Epithelial cell of proximal tubule (primary cell): Measurements from ENCODE around the gene PLXNA4. TPM values are rescaled to one million over a fixed set of nuclear protein-coding genes. Genes with fewer than 3 reads are reported as not detected.

Experiments
- DNase-seq: peaks from one replicate; pipeline ENCODE4 v3.0.0-alpha.2; 2011; ENCODE audit warnings: low read depth
- H3K4me3 ChIP-seq: 2 replicates; pipeline ENCODE4 v1.5.1; 2011; ENCODE audit warnings: low read depth, mild to moderate bottlenecking, low read length
- CTCF ChIP-seq: conservative IDR thresholded peaks from 2 replicates; pipeline ENCODE4 v1.5.1; 2012; ENCODE audit warnings: low read depth, mild to moderate bottlenecking, low read length
- total RNA-seq: library from RNA; depleted of rRNA; stranded (reverse); fragments of >200 nt; gene quantifications from 2 replicates; pipeline ENCODE4 v1.2.3, GENCODE V29; 2015

PLXNA4 gene
- total RNA-seq, 1 donor from 2014 or later, result not detected

- H3K4me3 ChIP-seq, result no peak overlapping the region
- TF ChIP-seq CTCF, result no peak
- no peak for DNase-seq
These were observed 362.7 kb downstream of the PLXNA4 start for GRCh38 chr7:132213583-132213982.

- no peak for DNase-seq
These were observed 364.3 kb downstream of the PLXNA4 start for GRCh38 chr7:132211971-132212370.

GRCh38 chr7:132210821-132211220, 365.4 kb downstream of the PLXNA4 start:
- DNase-seq, result no peak
- no peak overlapping the region for H3K4me3 ChIP-seq
- no peak for TF ChIP-seq CTCF

More at GRCh38 chr7:132211971-132212370, 364.3 kb downstream of the PLXNA4 start:
- TF ChIP-seq CTCF, result no peak
- no peak overlapping the region for H3K4me3 ChIP-seq

GRCh38 chr7:132207782-132208181, 368.5 kb downstream of the PLXNA4 start:
- TF ChIP-seq CTCF, result no peak
- no peak overlapping the region for H3K4me3 ChIP-seq
- no peak for DNase-seq

GRCh38 chr7:132207211-132207610, 369.1 kb downstream of the PLXNA4 start:
- no peak for DNase-seq
- no peak for TF ChIP-seq CTCF
- no peak overlapping the region for H3K4me3 ChIP-seq

- no peak overlapping the region for H3K4me3 ChIP-seq
- no peak for DNase-seq
- TF ChIP-seq CTCF, result no peak
These were observed 369.7 kb downstream of the PLXNA4 start for GRCh38 chr7:132206594-132206993.

- no peak for TF ChIP-seq CTCF
- no peak for DNase-seq
These were observed 370.8 kb downstream of the PLXNA4 start for GRCh38 chr7:132205509-132205908.

More at GRCh38 chr7:132205509-132205908, 370.8 kb downstream of the PLXNA4 start:
- H3K4me3 ChIP-seq, result no peak overlapping the region
